HG02970 (cell line): ENCODE data around the gene PRR23A.
"Not testable (repeated sequence)": the region's sequence is repeated elsewhere in the genome, so short reads cannot be mapped to it uniquely, and the experiment has no call there.

Experiments
- ATAC-seq: cut with Tn5 transposase; IDR thresholded peaks from one replicate; pipeline ENCODE4 v1.9.1; 2021; ENCODE audit warnings: mild to moderate bottlenecking, moderate library complexity, moderate number of reproducible peaks; ENCODE audit not compliant: unreplicated experiment, low FRiP score

PRR23A gene

GRCh38 chr3:139006051-139006716, at the start of gene PRR23A:
TSS of gene PRR23A (minus strand) at chr3:139006268. CDS start at chr3:139006268, 0 bp downstream.
- ATAC-seq = no peak

GRCh38 chr3:139052802-139053600, 46.9 kb upstream of the PRR23A start:
- ATAC-seq = no peak

DNA sequence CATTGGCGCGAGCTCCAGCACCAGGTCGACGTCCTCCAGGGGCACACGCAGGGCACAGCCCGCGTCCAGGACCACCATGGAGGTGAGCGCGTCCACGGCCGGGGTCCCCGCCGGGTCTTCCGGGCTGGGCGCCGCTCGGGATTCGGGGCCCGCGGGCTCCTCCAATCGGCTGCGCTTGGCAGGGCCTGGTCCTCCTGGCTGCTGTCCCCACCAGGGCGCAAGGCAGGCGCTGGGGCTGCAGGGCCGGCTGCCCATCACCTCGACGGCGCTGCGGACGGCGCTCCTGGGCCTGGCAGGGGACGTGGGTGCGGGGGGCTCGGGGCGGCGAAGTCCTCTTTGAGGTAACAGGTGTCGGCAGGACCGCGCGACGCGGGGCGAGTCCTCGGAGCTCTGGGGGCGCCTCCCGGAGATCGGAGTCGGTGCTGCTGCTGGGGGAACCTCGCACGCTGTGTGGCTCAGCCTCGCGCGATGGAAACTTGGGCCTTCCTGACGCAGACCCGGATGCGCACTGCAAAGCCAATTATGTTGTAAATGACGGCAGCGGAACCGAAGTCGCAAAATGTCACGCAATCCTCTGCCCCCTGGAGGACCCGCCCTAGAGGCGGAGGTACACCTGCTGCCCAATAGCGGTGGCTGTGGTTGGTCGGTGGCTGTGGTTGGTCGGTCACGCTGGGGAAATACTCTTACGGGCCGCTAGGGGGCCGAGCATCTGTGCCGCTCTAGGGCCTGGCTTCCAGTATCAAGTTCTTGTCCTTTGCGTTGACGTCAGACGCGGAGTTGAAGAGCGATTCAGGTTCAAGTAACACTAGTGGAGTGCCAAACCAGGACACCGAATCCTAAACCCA, 38.5 kb upstream of the PRR23A start, which contains the start of gene PRR23C:
Gene PRR23C, minus strand, starts transcription at position 527 of the 845 bp plus-strand sequence. Its CDS starts 272 bp downstream, at position 255.
- no peak for ATAC-seq

GRCh38 chr3:139043554-139044365, 37.7 kb upstream of the PRR23A start:
- ATAC-seq = no peak

GRCh38 chr3:139037478-139037877, 31.4 kb upstream of the PRR23A start:
- ATAC-seq = no peak

DNA sequence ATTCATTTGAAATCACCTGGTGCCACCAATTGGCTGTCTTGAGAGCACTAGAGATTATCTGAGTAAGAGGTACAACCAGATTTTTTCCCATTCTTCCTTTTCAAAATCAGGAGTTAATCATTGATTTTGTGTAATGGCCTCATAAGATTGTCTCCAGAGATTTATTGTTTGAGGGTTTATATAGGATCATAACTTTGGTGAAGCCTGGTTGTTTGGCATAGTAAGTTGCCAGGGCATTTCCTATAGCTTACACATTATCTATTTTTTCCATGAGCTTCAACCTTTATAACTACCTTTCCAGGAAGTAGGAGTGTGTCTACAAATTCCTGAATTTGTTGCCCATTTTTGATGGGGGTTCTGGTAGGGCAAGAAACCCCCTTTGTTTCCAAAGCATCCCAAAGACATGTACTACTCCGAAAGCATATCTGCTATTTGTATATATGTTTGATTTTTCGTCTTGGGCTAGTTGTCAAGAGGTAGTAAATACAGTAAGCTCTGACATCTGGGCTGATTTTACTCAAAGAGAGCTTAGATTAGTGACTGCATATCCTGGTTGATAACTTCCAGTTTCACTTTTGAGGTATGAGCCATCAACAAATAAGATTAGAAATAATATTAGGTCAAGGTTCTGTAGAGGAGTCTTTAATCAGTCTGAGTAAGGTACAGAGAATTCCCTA, 26.4 kb upstream of the PRR23A start:
- no peak for ATAC-seq

GRCh38 chr3:139030576-139030975, 24.5 kb upstream of the PRR23A start:
- ATAC-seq = not testable (repeated sequence)

- no peak for ATAC-seq
Measured at GRCh38 chr3:139024968-139025367, 18.9 kb upstream of the PRR23A start.

DNA sequence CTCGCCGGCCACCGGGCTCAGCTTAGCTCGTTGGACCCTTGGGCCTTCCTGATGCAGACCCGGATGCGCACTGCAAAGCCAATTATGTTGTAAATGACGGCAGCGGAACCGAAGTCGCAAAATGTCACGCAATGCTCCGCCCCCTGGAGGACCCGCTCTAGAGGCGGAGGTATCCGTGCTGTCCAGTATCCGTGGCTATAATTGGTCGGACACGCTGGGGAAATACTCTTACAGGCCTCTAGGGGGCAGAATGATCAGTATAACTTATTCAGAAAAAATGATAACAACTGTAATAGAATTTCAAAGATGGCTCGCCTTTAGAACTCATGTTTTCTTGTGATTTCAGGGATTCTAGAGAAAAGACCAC, 14.8 kb upstream of the PRR23A start, which contains the start of gene PRR23B:
Gene PRR23B, minus strand, starts transcription at position 59 of the 367 bp plus-strand sequence. CDS start 265 bp downstream, outside the sequence.
- ATAC-seq = no peak

- no peak for ATAC-seq
Measured at GRCh38 chr3:139020036-139020867, 14.2 kb upstream of the PRR23A start.

GRCh38 chr3:139016430-139017048, 10.5 kb upstream of the PRR23A start:
- no peak for ATAC-seq

DNA sequence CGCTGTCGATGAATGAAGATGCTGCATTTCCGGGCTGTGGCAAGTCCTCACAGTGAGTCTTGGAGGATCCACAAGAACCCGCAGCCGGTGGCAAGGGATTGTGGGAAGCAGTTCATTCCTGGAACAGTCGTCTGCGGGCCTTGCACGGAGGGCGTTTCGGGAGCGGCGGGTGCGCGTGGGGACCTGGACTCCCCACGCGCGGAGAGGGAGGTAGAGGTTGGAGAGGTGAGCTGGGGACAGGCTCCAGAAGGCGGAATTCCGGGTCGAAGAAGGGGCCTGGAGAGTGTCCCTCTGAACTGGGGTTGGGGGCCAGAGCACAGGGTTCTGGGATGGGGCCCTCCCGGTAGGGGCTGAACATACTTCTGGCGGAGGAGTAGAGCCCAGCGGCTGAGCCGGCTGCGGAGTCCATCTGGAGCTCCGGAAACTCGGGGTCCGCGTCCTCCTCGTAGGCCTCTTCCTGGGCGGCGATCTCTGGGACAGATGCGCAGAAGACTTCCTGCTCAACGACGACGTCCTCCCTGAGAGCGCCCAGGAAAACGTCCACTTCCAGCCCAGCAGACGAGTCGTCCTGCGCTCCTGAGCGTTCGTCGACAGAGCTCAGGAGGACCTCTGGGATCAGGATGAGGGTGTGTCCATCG, 593 bp downstream of the PRR23A start:
- no peak for ATAC-seq

DNA sequence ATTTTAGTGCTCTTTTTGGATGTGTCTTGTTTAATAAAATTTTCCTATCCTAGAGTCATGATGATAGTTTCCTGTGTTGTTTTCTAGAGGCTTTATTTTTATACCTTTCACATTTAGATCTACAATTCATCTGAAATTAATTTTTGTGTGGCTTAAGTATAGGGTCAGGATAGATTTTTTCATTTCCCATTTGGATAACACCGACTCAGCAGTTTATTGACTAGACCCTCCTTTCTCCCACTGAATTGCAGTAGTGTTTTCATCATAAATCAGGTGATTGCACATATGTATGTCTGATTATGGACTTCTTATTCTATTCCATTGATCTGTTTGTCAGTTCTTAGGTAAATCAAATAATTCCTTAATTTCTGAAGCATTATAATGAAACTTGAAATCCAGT, 10.4 kb downstream of the PRR23A start:
- ATAC-seq = no peak

- no peak for ATAC-seq
Measured at GRCh38 chr3:138987181-138987580, 18.9 kb downstream of the PRR23A start.

GRCh38 chr3:138985932-138986331, 20.1 kb downstream of the PRR23A start:
- no peak for ATAC-seq

DNA sequence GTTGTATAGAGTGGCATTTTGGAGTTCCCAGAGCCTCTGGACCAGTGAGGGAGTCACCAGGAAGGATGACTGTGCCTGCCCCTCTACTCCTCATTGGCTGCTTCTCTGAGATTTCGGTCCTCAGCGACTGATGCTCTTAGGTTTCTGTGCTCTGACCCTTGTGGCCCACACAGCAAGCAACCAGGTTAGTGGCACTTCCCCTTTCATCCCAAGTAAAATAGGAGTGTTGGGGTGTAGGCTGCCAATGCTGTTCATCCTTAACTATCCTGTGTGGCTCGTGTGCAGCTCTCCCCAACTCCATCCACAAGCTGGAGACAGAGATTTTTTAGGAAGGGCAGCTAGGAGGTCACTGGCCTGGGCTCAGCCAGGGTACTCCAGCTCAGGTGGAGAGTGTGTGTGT, 21.3 kb downstream of the PRR23A start:
- no peak for ATAC-seq

- ATAC-seq = no peak
Measured at GRCh38 chr3:138976047-138976446, 30.0 kb downstream of the PRR23A start.

DNA sequence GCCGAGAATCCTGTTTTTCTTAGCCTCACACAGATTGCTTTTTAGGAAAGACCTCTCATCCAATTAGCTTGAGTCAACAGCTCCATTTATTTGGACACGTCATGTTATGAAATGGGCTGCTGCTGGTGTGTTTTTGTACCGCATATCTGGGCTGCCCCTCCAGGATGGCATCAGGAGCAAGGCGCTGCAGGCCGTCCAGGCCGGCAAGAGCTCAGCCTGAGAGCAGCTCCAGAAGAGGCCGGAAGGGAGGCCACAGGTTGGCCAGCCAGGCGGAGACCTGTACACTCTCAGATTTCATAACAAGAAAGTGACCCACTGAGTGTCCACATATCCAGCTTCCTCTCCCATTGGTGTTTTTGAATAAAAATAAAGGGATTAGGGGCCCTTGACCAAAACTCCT, 30.7 kb downstream of the PRR23A start:
- no peak for ATAC-seq
